Mesendoderm (in vitro differentiated cells): ENCODE results near the gene TMEM121B.
"Not testable (repeated sequence)": the region's sequence is repeated elsewhere in the genome, so short reads cannot be mapped to it uniquely, and the experiment has no call there.

Experiments used
- DNase-seq: peaks from one replicate; pipeline ENCODE4 v3.0.0; 2013
- H2AK5ac ChIP-seq: 2 replicates; pipeline ENCODE4 v1.6.1; 2013; ENCODE audit warnings: low read length, inconsistent platforms
- H2BK120ac ChIP-seq: 2 replicates; pipeline ENCODE4 v1.6.1; 2013; ENCODE audit warnings: low read depth, mild to moderate bottlenecking, low read length, moderate library complexity, mixed read lengths
- H2BK15ac ChIP-seq: replicated peaks from 2 replicates; pipeline ENCODE4 v1.6.1; 2013; ENCODE audit warnings: low read depth, mild to moderate bottlenecking, moderate library complexity
- H2BK5ac ChIP-seq: 2 replicates; pipeline ENCODE4 v1.6.1; 2013; ENCODE audit warnings: low read length, inconsistent platforms
- H3K18ac ChIP-seq: 2 replicates; pipeline ENCODE4 v1.6.1; 2013; ENCODE audit warnings: mild to moderate bottlenecking, low read length, mixed read lengths
- H3K23ac ChIP-seq: one replicate; pipeline ENCODE4 v1.6.1; 2013; ENCODE audit warnings: low read length
- H3K27ac ChIP-seq: 2 replicates; pipeline ENCODE4 v1.5.1; 2013; ENCODE audit warnings: low read depth, mild to moderate bottlenecking, inconsistent platforms, low read length, moderate library complexity
- H3K27me3 ChIP-seq: 2 replicates; pipeline ENCODE4 v1.6.1; 2013; ENCODE audit warnings: low read length, control low read depth, mild to moderate bottlenecking, inconsistent platforms; ENCODE audit not compliant: insufficient read depth, poor library complexity
- H3K36me3 ChIP-seq: 2 replicates; pipeline ENCODE4 v1.6.1; 2013; ENCODE audit warnings: low read length, inconsistent platforms; ENCODE audit not compliant: control insufficient read depth, insufficient read depth
- H3K4ac ChIP-seq: one replicate; pipeline ENCODE4 v1.6.1; 2013; ENCODE audit warnings: low read depth, mild to moderate bottlenecking, low read length, moderate library complexity
- H3K4me1 ChIP-seq: 2 replicates; pipeline ENCODE4 v1.6.1; 2013; ENCODE audit warnings: low read depth, low read length, inconsistent platforms; ENCODE audit not compliant: control insufficient read depth
- H3K4me2 ChIP-seq: 2 replicates; pipeline ENCODE4 v1.6.1; 2013; ENCODE audit warnings: low read length
- H3K4me3 ChIP-seq: 2 replicates; pipeline ENCODE4 v1.5.1; 2013; ENCODE audit warnings: mild to moderate bottlenecking, low read length
- H3K56ac ChIP-seq: one replicate; pipeline ENCODE4 v1.6.1; 2013; ENCODE audit warnings: low read length
- H3K79me1 ChIP-seq: 2 replicates; pipeline ENCODE4 v1.6.1; 2013; ENCODE audit warnings: low read length, inconsistent platforms
- H3K79me2 ChIP-seq: 2 replicates; pipeline ENCODE4 v1.6.1; 2013; ENCODE audit warnings: mild to moderate bottlenecking, low read length; ENCODE audit not compliant: control insufficient read depth, insufficient read depth
- H3K9ac ChIP-seq: 2 replicates; pipeline ENCODE4 v1.6.1; 2013; ENCODE audit warnings: low read length, inconsistent platforms
- H4K5ac ChIP-seq: one replicate; pipeline ENCODE4 v1.6.1; 2013; ENCODE audit warnings: low read length
- H4K8ac ChIP-seq: one replicate; pipeline ENCODE4 v1.6.1; 2013; ENCODE audit warnings: low read depth, mild to moderate bottlenecking, control low read depth, low read length, moderate library complexity
- WGBS: extraction: QIAGEN DNeasy Blood & Tissue Kit; methylation state at CpG from one replicate; pipeline ENCODE4 v1.1.7; 2013; ENCODE audit warnings: low lambda C conversion rate, missing lambda C conversion rate; ENCODE audit not compliant: insufficient coverage; ENCODE audit errors: extremely low coverage; 5-methylcytosine and 5-hydroxymethylcytosine counted together

The TMEM121B gene

DNA sequence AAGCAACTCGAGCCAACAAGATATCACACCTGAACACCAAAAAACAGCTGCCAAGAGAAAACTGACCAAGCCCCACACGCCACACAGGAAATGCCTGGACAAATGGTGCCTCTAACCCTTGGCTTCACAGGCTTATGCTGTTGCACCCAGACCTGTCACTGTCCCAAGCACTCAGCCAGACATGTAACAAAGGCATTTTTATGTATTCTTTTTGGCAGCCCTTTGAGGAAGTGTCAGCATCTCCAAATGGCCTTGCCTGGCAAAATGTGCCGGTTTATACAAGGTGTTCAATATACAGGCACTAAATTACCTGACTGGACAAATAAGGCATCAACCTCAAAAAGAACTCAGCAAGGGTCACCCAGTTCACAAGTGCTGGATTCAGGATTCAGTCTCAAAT lies 31.8 kb upstream of the TMEM121B start:
- H3K4ac ChIP-seq: no peak overlapping the region
- H3K56ac ChIP-seq: no peak overlapping the region
- H3K4me1 ChIP-seq: no peaks in the 10 kb centered on the region
- no peaks in the 10 kb centered on the region for H3K36me3 ChIP-seq
- no peak overlapping the region for H2BK5ac ChIP-seq
- no peak overlapping the region for H3K4me3 ChIP-seq
- H3K79me2 ChIP-seq: peaks cover 48% of the 10 kb centered on the region
- H2AK5ac ChIP-seq: no peak overlapping the region
- H3K23ac ChIP-seq: no peak overlapping the region
- H3K4me2 ChIP-seq: no peak overlapping the region
- H3K18ac ChIP-seq: no peak overlapping the region
- no peak overlapping the region for H4K5ac ChIP-seq
- no peak overlapping the region for H3K9ac ChIP-seq
- H2BK120ac ChIP-seq: no peak overlapping the region
- no peak overlapping the region for H3K27ac ChIP-seq
- DNase-seq: no peak
- no peak overlapping the region for H2BK15ac ChIP-seq
- H3K27me3 ChIP-seq: no peaks in the 10 kb centered on the region
- H4K8ac ChIP-seq: no peak overlapping the region
- no CpG with 5 or more reads among the region's 3 CpGs for WGBS
- peaks cover 19% of the 10 kb centered on the region for H3K79me1 ChIP-seq

DNA sequence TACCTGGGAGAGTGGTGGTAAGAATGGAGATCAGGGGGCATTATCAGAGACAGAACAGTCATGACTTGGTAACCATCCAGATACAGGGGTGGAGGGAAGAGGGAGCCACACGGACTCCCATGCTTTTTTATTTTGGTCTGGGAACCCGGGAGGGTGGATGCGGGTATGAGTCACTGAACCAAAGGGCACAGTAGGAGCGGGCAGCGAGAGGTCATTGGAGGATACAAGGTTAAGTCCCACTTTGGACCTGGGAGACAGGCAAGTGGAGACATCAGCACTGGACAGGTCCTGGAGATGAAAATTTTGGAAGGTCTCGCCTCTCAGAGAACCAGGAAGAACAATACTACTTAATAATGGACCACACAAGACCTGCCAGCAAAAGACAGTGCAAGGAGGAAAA lies 31.2 kb upstream of the TMEM121B start:
- Histone ChIP-seq H2AK5ac (no peak overlapping the region), H3K4me2 (no peak overlapping the region), H3K4ac (no peak overlapping the region), H3K79me2 (peaks cover 47% of the 10 kb centered on the region), H4K5ac (no peak overlapping the region), H3K23ac (no peak overlapping the region), H2BK15ac (no peak overlapping the region), H3K27me3 (no peaks in the 10 kb centered on the region), H3K56ac (no peak overlapping the region), H3K79me1 (peaks cover 19% of the 10 kb centered on the region), H3K18ac (no peak overlapping the region), H3K27ac (no peak overlapping the region), H3K4me1 (no peaks in the 10 kb centered on the region), H3K9ac (no peak overlapping the region), H4K8ac (no peak overlapping the region), H3K36me3 (no peaks in the 10 kb centered on the region), H2BK120ac (no peak overlapping the region), H2BK5ac (no peak overlapping the region), H3K4me3 (no peak overlapping the region)
- DNase-seq: no peak
- no CpG with 5 or more reads among the region's 6 CpGs for WGBS

DNA sequence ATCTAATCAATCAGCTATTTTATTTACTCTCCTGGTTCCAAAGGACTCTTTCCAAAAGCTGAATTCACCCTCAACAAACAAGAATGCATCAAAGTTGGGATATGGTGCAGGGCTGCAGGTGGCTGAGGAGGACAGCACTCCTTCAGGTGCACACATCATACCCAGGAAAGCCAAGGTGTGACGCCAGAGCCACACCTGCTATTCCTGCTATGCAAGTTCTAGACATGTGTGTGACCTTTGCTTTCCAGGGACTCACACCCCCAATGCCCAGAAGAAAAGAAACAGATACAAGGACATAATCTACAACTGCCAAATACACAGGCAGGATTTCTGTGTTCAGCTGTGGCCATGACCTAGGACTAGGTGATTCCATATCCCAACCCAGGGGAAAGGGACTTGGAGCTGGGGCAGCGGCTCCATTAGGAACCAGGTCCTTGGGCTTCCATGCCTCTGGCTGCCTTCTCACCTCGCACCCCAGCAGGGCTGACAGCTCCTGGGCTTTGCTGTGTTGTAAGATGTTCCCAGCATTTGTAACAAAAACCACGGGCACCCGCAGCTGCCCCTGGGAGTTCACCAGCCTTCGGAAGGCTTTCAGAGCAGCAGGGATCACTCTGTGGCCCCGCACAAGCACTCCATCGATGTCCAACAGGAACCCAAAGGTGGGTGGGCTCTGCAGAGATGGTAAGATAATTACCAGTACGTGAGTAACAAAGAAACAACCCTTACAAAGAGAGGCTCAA lies 28.1 kb upstream of the TMEM121B start:
- Histone ChIP-seq H3K27ac (no peak overlapping the region), H3K4ac (no peak overlapping the region), H3K79me2 (peaks cover 40% of the 10 kb centered on the region), H4K8ac (no peak overlapping the region), H2BK5ac (no peak overlapping the region), H3K4me1 (no peaks in the 10 kb centered on the region), H2BK15ac (no peak overlapping the region), H3K56ac (no peak overlapping the region), H3K36me3 (no peaks in the 10 kb centered on the region), H3K27me3 (no peaks in the 10 kb centered on the region), H3K79me1 (peaks cover 17% of the 10 kb centered on the region), H3K4me3 (no peak overlapping the region), H3K4me2 (no peak overlapping the region), H4K5ac (no peak overlapping the region), H3K23ac (no peak overlapping the region), H2BK120ac (no peak overlapping the region), H2AK5ac (no peak overlapping the region), H3K18ac (no peak overlapping the region), H3K9ac (no peak overlapping the region)
- WGBS: no CpG with 5 or more reads among the region's 9 CpGs
- DNase-seq: no peak

- WGBS: no CpG with 5 or more reads among the region's 30 CpGs
These were observed 26.3 kb upstream of the TMEM121B start for GRCh38 chr22:17147458-17147857.

GRCh38 chr22:17145021-17145680 lies 24.0 kb upstream of the TMEM121B start:
- H4K5ac ChIP-seq: no peak overlapping the region
- H3K27me3 ChIP-seq: no peaks in the 10 kb centered on the region
- H3K4ac ChIP-seq: no peak overlapping the region
- no peak overlapping the region for H3K9ac ChIP-seq
- no peak overlapping the region for H2BK15ac ChIP-seq
- H2AK5ac ChIP-seq: no peak overlapping the region
- peaks cover 2% of the 10 kb centered on the region for H3K36me3 ChIP-seq
- no CpG with 5 or more reads among the region's 8 CpGs for whole genome bisulfite sequencing
- H3K27ac ChIP-seq: no peak overlapping the region
- DNase-seq: no peak
- no peak overlapping the region for H2BK5ac ChIP-seq
- no peak overlapping the region for H4K8ac ChIP-seq
- H3K79me1 ChIP-seq: peaks cover 5% of the 10 kb centered on the region
- no peak overlapping the region for H3K18ac ChIP-seq
- no peak overlapping the region for H3K23ac ChIP-seq
- peaks cover 19% of the 10 kb centered on the region for H3K79me2 ChIP-seq
- H3K4me2 ChIP-seq: no peak overlapping the region
- H3K56ac ChIP-seq: no peak overlapping the region
- no peaks in the 10 kb centered on the region for H3K4me1 ChIP-seq
- no peak overlapping the region for H2BK120ac ChIP-seq
- H3K4me3 ChIP-seq: no peak overlapping the region

More at GRCh38 chr22:17147458-17147857, 26.3 kb upstream of the TMEM121B start:
- H3K56ac ChIP-seq, H4K8ac ChIP-seq, H3K9ac ChIP-seq, H2AK5ac ChIP-seq, H3K4me2 ChIP-seq, H4K5ac ChIP-seq, H3K23ac ChIP-seq, H3K27me3 ChIP-seq, DNase-seq, H3K18ac ChIP-seq, H3K4me1 ChIP-seq, H3K27ac ChIP-seq, H2BK5ac ChIP-seq, H3K4me3 ChIP-seq, H2BK15ac ChIP-seq, H2BK120ac ChIP-seq, H3K36me3 ChIP-seq, H3K4ac ChIP-seq: not testable (repeated sequence)
- H3K79me1 ChIP-seq: peaks cover 11% of the 10 kb centered on the region
- H3K79me2 ChIP-seq: peaks cover 27% of the 10 kb centered on the region
